ENCODE measurements around the gene SEC14L2.

GRCh38 chr22:30424534-30425326 is 27.9 kb downstream of the SEC14L2 start:
- peak in 1 of 3 experiments; percentile 7 for TF ChIP-seq CTCF (IDR thresholded peaks at IDR 0.05)
- TF ChIP-seq POLR2A (IDR thresholded peaks at IDR 0.05), result no peak

All from testis (tissue), 2 donors.